Bronchus fibroblast of lung (primary cell): ENCODE results near the gene TWF2. TPM values are rescaled to one million over a fixed set of nuclear protein-coding genes. Genes with fewer than 3 reads are reported as not detected.

Experiments used
- total RNA-seq: library from RNA; depleted of rRNA; stranded (reverse); fragments of >200 nt; gene quantifications from 2 replicates; pipeline ENCODE4 v1.2.3, GENCODE V29; 2015

Gene TWF2
- total RNA-seq, result 195 TPM in 2 replicates

DNA sequence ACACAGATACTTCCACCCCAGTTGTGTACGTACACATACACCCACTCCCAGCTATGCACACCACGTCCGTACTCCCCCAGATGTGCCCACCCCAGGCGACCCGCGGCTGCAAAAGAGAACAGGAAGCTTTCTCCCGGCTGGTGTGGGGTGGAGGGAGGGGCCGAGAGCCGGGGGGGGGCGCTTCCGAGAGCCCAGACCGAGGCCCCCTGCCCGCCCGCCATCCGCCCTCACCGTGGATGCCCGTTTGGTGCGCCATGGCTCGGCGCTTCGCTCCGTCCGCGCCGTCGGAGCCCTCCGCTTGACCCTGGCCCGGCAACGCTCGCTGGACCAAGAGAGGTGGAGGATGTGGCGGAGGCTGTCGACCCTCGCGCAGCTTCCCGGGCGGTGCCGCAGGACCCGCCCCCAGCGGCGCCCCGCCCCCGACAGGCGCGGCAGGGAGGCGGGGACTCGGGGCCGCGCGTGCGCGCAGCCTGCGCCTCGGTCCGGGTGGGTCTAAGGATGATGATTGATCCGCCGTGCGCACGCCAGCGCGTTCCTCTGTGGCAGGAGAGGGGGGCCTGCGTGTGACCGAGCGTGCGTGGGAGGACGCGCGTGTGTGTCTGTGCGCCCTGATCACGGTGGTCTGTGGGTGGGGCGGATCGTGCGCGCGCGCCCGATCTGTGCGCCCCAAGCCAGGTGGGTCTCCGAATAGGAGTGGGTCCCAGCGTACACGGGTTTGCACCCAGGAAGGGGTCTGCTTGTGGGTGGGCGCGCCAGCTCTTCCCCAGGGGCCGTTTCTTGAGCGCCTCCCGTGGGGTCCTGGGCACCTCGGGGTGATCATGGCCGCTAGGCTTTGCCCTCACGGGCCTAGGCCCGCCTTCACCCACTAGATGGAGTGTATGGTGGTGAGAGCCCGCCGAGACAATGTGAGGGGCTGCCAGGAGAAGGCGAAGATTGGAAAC is at the start of gene TWF2:
TSS of gene TWF2 (minus strand) at position 398 of the 941 bp plus-strand sequence. CDS start at position 256, 142 bp downstream.

DNA sequence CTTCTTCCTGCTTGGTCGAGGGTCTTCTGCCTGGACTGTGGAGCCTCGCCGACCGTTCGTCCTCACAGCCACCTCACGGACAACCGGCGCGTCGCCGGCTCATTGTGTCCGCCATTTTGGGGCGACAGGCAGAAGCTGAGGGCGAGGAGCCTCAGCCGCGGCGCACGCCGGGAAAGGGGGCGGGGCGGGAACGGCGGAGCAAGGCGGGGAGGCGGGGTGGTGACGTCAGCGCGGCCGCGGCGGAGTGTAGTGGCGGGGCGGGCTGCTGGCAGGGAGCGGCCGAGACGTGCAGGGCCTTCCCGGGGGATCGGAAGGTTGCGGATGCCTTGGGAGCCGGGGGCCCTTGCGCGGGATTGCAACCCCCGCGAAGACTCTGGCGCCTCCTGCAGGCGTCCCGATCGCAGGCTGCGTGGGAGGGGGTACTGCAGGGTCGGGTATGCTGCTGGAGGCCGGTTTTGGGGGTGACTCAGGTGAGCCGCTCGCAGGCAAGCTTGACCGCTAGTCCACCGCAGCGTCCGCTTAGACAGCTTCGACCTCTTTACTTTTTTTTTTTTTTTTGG is 39.6 kb upstream of the TWF2 start, which contains the start of gene WDR82:
TSS of gene WDR82 (minus strand) at position 140 of the 560 bp plus-strand sequence. CDS start 288 bp downstream, outside the sequence.

DNA sequence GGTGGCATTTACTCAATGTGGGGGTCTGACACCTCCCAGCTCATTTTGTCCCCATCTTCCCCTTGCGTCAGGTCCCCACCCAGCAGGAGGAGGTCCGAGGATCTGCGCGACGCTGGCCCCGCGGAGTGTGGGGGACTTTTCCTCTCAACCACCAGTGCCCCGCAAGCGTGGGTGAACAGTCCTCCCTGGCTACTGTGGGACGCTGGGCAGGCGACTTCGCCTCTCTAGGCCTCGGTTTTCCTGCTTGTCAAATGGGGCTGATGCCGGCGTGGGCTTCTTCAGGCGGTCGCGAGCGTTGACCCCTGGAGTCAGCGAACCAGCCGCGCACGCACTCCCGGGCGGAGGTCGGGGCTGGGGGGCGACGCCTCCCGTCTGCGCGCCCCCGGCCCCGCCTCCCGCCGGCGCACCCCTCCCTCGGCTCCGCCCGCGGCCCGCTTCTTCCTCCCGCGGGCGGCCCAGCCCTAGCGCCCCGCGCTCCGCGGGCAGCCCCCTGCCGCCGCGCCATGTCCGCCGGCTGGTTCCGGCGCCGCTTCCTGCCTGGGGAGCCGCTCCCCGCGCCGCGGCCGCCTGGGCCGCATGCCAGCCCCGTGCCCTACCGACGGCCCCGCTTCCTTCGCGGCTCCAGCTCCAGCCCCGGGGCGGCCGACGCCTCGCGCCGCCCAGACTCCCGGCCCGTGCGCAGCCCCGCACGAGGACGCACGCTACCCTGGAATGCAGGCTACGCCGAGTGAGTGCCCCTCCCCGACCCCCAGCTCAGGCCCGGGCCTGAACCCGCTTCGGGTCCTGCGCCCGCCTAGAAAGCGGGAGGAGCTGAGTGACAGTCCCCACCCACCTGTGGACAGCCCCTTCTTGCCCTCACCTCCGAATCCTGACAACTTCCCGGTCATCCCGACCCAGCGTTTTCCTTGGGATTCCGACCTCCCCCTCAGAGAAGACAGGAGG is 6.6 kb upstream of the TWF2 start, which contains the start of gene PPM1M:
TSS of gene PPM1M (plus strand) at position 438 of the 942 bp plus-strand sequence. CDS start at position 504, 66 bp downstream.

DNA sequence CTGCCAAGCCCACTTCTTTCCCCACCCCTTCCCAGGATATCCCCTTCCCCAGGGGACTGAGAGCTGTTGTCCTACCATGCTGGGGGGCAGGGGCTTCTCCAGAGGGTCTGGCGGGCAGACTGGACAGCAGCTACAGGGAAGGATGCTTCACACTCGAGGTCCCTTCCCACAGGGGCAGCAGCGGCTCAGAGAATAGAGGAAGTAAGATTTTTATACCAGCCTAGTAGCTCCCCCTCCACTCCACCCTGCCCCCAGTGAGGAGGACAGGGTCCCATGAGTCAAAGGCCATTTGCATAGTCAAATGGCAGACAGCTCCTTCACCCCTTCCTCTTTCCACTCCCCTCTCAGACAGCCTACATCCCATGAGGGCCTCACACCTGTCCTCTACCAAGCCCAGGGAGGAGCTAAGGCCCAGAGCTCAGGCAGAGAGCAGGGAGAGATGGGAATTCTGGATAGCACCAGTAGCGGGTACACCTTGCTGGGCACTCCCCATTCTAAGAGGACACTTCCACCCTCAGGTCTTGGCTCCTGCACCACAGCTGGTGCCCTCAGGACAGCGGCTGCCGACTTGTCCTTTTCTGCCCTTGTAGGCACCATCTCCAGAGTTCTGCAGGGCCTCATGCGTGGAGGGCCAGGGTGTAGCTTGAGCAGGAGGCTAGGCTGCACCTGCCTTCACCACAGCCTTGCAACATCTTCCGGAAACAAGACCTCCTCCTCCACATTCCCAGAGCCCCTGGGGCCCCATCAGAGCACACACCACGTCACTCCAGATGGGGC is 13.3 kb downstream of the TWF2 start, which contains the start of gene TLR9:
TSS of gene TLR9 (minus strand) at position 194 of the 777 bp plus-strand sequence. CDS start at position 78, 116 bp downstream.

DNA sequence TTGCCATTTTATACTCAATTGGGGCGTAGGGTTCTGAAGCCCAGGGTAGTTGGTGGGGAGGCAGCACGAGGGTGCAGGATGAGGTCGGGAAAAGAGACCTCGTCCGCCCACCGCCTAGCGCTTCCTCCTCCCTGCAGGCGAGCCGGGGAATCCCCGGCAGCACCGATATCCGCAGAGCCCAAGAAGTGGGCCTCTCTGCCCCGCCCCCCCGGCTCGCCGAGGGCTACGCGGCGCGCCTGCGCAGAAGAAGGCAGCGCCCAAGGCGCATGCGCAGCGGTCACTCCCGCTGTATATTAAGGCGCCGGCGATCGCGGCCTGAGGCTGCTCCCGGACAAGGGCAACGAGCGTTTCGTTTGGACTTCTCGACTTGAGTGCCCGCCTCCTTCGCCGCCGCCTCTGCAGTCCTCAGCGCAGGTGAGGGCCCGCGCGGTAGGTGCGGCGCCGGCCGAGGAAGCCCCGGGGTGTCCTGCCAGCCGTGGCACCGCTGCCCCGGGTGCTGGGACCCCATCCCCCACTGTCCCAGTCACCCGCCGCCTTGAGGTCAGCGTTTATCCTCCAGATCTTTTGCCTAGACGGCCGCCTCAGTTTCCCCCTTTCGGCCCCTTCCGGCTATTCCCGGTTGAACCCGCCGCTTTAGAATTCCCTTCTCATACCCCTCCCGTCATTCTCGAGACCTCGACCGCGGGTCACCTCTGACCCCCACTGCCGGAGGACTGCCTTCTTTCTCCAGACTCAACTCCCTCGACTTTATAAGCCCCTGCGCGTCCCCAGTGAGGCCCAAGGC is 40.9 kb downstream of the TWF2 start, which contains the start of gene ALAS1:
TSS of gene ALAS1 (plus strand) at position 319 of the 784 bp plus-strand sequence. CDS start 1,082 bp downstream, outside the sequence.

Other genes starting within 250 kb of the TWF2 start
- 2,426 and 2,542 TPM in 2 replicates for gene RPL29, start 243.3 kb downstream of the TWF2 start, total RNA-seq
- gene DUSP7, start 182.6 kb downstream of the TWF2 start, total RNA-seq, result 15.5 and 16.5 TPM in 2 replicates
- gene POC1A, start 84.7 kb downstream of the TWF2 start, total RNA-seq, result 29.1 and 31.1 TPM in 2 replicates
- 44.6 and 44.7 TPM in 2 replicates for gene ALAS1, start 41.0 kb downstream of the TWF2 start, total RNA-seq
- gene TLR9, start 13.5 kb downstream of the TWF2 start, total RNA-seq, result under 0.01 TPM in 1 of 2 replicates, not detected in the other
- 14.5 and 15.6 TPM in 2 replicates for gene PPM1M, start 6.6 kb upstream of the TWF2 start, total RNA-seq
- 40.9 and 44.9 TPM in 2 replicates for gene WDR82, start 39.5 kb upstream of the TWF2 start, total RNA-seq
- gene GLYCTK, start 48.7 kb upstream of the TWF2 start, total RNA-seq, result 13.4 and 15.5 TPM in 2 replicates
- gene DNAH1, start 77.2 kb upstream of the TWF2 start, total RNA-seq, result 0.50 and 0.74 TPM in 2 replicates
- 75.0 and 75.8 TPM in 2 replicates for gene BAP1, start 170.8 kb upstream of the TWF2 start, total RNA-seq
- 3.9 and 7.6 TPM in 2 replicates for gene PHF7, start 171.5 kb upstream of the TWF2 start, total RNA-seq
- gene SEMA3G, start 205.9 kb upstream of the TWF2 start, total RNA-seq, result not detected in 2 replicates
- gene TNNC1, start 214.9 kb upstream of the TWF2 start, total RNA-seq, result 0.74 TPM in 1 of 2 replicates, not detected in the other
- 31.4 and 31.5 TPM in 2 replicates for gene NISCH, start 216.4 kb upstream of the TWF2 start, total RNA-seq